ENCODE results near the gene LRRD1.

LRRD1 gene

GRCh38 chr7:92178928-92179924, at the start of gene LRRD1:
Gene LRRD1 (minus strand): TSS chr7:92179142. CDS start chr7:92165202, 13,940 bp downstream.
- H3K27me3 ChIP-seq = no peaks in the 10 kb centered on the region
- no peaks in the 10 kb centered on the region for H3K36me3 ChIP-seq
- peak within 1 kb of the TSS; percentile 52 to 63 for H3K4me3 ChIP-seq
- H3K4me1 ChIP-seq = peaks cover 0 to 9% (median 4%) of the 10 kb centered on the region in 4 donors
- peak within 1 kb of the TSS; percentile 79 to 81 for H3K27ac ChIP-seq
- intact Hi-C loops (cut with DNase I; ENCODE audit: low total_unique reads) = no loop called here
- peak; percentile 89 to 99 for TF ChIP-seq CTCF (IDR thresholded peaks at IDR 0.05)
- DNase-seq = peak; percentile 82 to 88
- peaks cover 0 to 3% (median 0%) of the 10 kb centered on the region in 3 donors for H3K9me3 ChIP-seq

GRCh38 chr7:92228742-92229141, 49.8 kb upstream of the LRRD1 start:
- no peak for TF ChIP-seq CTCF (IDR thresholded peaks at IDR 0.05)
- no peak overlapping the region for H3K27ac ChIP-seq
- no peaks in the 10 kb centered on the region for H3K4me1 ChIP-seq
- intact Hi-C loops (cut with DNase I; ENCODE audit: low total_unique reads) = no loop called here
- peaks cover 63 to 92% (median 74%) of the 10 kb centered on the region in 3 donors for H3K36me3 ChIP-seq
- H3K27me3 ChIP-seq = no peaks in the 10 kb centered on the region
- H3K9me3 ChIP-seq = no peaks in the 10 kb centered on the region
- no peak for DNase-seq
- H3K4me3 ChIP-seq = no peak overlapping the region

- no peak for TF ChIP-seq CTCF (IDR thresholded peaks at IDR 0.05)
- H3K27ac ChIP-seq = no peak overlapping the region
- no peak overlapping the region for H3K4me3 ChIP-seq
- H3K4me1 ChIP-seq = no peaks in the 10 kb centered on the region
- no peaks in the 10 kb centered on the region for H3K27me3 ChIP-seq
- peaks cover 60 to 91% (median 71%) of the 10 kb centered on the region in 3 donors for H3K36me3 ChIP-seq
- H3K9me3 ChIP-seq = no peaks in the 10 kb centered on the region
- no peak for DNase-seq
- intact Hi-C loops (cut with DNase I; ENCODE audit: low total_unique reads) = no loop called here
Observed at GRCh38 chr7:92228100-92228499, 49.2 kb upstream of the LRRD1 start.

GRCh38 chr7:92226981-92227380, 48.0 kb upstream of the LRRD1 start:
- H3K27ac ChIP-seq = no peak overlapping the region

GRCh38 chr7:92221766-92222165, 42.8 kb upstream of the LRRD1 start:
- Histone ChIP-seq H3K4me3 (no peak overlapping the region), H3K9me3 (no peaks in the 10 kb centered on the region), H3K27ac (no peak overlapping the region), H3K4me1 (no peaks in the 10 kb centered on the region), H3K36me3 (peaks cover 82 to 89% (median 87%) of the 10 kb centered on the region in 3 donors), H3K27me3 (no peaks in the 10 kb centered on the region)
- no peak for TF ChIP-seq CTCF (IDR thresholded peaks at IDR 0.05)
- intact Hi-C loops (cut with DNase I; ENCODE audit: low total_unique reads) = no loop called here
- DNase-seq = no peak

More at GRCh38 chr7:92226981-92227380, 48.0 kb upstream of the LRRD1 start:
- Histone ChIP-seq H3K36me3 (peaks cover 61 to 87% (median 71%) of the 10 kb centered on the region in 3 donors), H3K9me3 (no peaks in the 10 kb centered on the region), H3K4me3 (no peak overlapping the region), H3K27me3 (no peaks in the 10 kb centered on the region), H3K4me1 (no peaks in the 10 kb centered on the region)
- no peak for TF ChIP-seq CTCF (IDR thresholded peaks at IDR 0.05)
- intact Hi-C loops (cut with DNase I; ENCODE audit: low total_unique reads) = no loop called here
- no peak for DNase-seq

Data from tibial artery (tissue), 4 donors.